CD14-positive monocyte (primary cell): ENCODE measurements around the gene MOAP1. TPM values are rescaled to one million over a fixed set of nuclear protein-coding genes. Genes with fewer than 3 reads are reported as not detected.

ENCODE experiments used
- DNase-seq, 3 donors: peaks; one replicate each; pipeline ENCODE4 v3.0.0-alpha.2; 2011 to 2022
- H2AFZ ChIP-seq: 2 replicates; pipeline ENCODE4 v1.6.0; 2012; ENCODE audit warnings: mild to moderate bottlenecking, low read depth, low read length, inconsistent platforms; ENCODE audit not compliant: insufficient read depth, poor library complexity, severe bottlenecking
- H3K27ac ChIP-seq, 2 donors: 1 replicate in 1 of 2; 2 replicates in 1 of 2; pipeline ENCODE4 v1.5.1; 2012 to 2013; ENCODE audit warnings: low read length in 2 of 2, control low read depth in 1 of 2, inconsistent platforms in 1 of 2, low read depth in 1 of 2, mild to moderate bottlenecking in 1 of 2
- H3K27me3 ChIP-seq, 2 donors: one replicate each; pipeline versions ENCODE4 v1.6.0 to v1.6.1; 2011 to 2013; ENCODE audit warnings: low read length in 2 of 2; ENCODE audit not compliant: control insufficient read depth in 2 of 2, insufficient read depth in 2 of 2
- H3K36me3 ChIP-seq, 2 donors: replicated peaks in 1 of 2; 1 replicate in 1 of 2; 2 replicates in 1 of 2; pipeline versions ENCODE4 v1.5.1 to v1.6.1; 2012 to 2013; ENCODE audit warnings: low read length in 2 of 2, control low read depth in 1 of 2, inconsistent platforms in 1 of 2, mild to moderate bottlenecking in 1 of 2; ENCODE audit not compliant: insufficient read depth in 2 of 2, control insufficient read depth in 1 of 2
- H3K4me1 ChIP-seq, 2 donors: 1 replicate in 1 of 2; 2 replicates in 1 of 2; pipeline versions ENCODE4 v1.5.1 to v1.6.1; 2012 to 2013; ENCODE audit warnings: low read length in 2 of 2, control low read depth in 1 of 2, inconsistent platforms in 1 of 2, mild to moderate bottlenecking in 1 of 2, moderate library complexity in 1 of 2; ENCODE audit not compliant: insufficient read depth in 2 of 2, control insufficient read depth in 1 of 2
- H3K4me2 ChIP-seq: replicated peaks from 2 replicates; pipeline ENCODE3; 2012; ENCODE audit warnings: low read length, moderate library complexity, mild to moderate bottlenecking; ENCODE audit not compliant: poor library complexity, severe bottlenecking; ENCODE audit errors: extremely low read depth
- H3K4me3 ChIP-seq, 3 experiments: fragments of 200-600 bp in 1 of 3; sonication (generic) in 1 of 3; replicated peaks in 1 of 3; 1 replicate in 2 of 3; 2 replicates in 1 of 3; pipeline ENCODE4 v1.5.1; 2011 to 2013; ENCODE audit warnings: low read length in 3 of 3, mild to moderate bottlenecking in 3 of 3, control low read depth in 2 of 3, low read depth in 2 of 3, inconsistent platforms in 1 of 3, moderate library complexity in 1 of 3
- H3K79me2 ChIP-seq: 2 replicates; pipeline ENCODE4 v1.6.0; 2012; ENCODE audit warnings: mild to moderate bottlenecking, control low read depth, inconsistent platforms, low read length, moderate library complexity; ENCODE audit not compliant: insufficient read depth
- H3K9ac ChIP-seq: 2 replicates; pipeline ENCODE4 v1.6.0; 2017; ENCODE audit warnings: low read length, mild to moderate bottlenecking; ENCODE audit not compliant: insufficient read depth, poor library complexity, severe bottlenecking
- H3K9me3 ChIP-seq, 2 donors: replicated peaks in 1 of 2; 1 replicate in 1 of 2; 2 replicates in 1 of 2; pipeline versions ENCODE4 v1.5.1 to v1.6.1; 2012 to 2013; ENCODE audit warnings: low read length in 2 of 2, control low read depth in 1 of 2; ENCODE audit not compliant: control insufficient read depth in 1 of 2, insufficient read depth in 1 of 2
- H4K20me1 ChIP-seq: 2 replicates; pipeline ENCODE4 v1.6.0; 2012; ENCODE audit warnings: mild to moderate bottlenecking, low read length, control low read depth, moderate library complexity; ENCODE audit not compliant: insufficient read depth
- H3K27ac Mint-ChIP-seq, 7 donors: one replicate each; pipeline ENCODE4 v1.8.0; 2020; ENCODE audit warnings: mild to moderate bottlenecking in 7 of 7, mixed read lengths in 7 of 7, moderate library complexity in 6 of 7, inconsistent platforms in 2 of 7
- H3K27me3 Mint-ChIP-seq, 3 donors: one replicate each; pipeline ENCODE4 v1.8.0; 2021 to 2022; ENCODE audit warnings: low read depth in 3 of 3, mild to moderate bottlenecking in 3 of 3, mixed read lengths in 3 of 3, moderate library complexity in 3 of 3, inconsistent platforms in 1 of 3
- H3K36me3 Mint-ChIP-seq, 2 donors: one replicate each; pipeline ENCODE4 v1.8.0; 2020; ENCODE audit warnings: mixed read lengths in 2 of 2, inconsistent platforms in 1 of 2, mild to moderate bottlenecking in 1 of 2
- H3K4me1 Mint-ChIP-seq: one replicate; pipeline ENCODE4 v1.8.0; 2020; ENCODE audit warnings: mild to moderate bottlenecking, mixed read lengths
- H3K4me3 Mint-ChIP-seq, 2 donors: one replicate each; pipeline ENCODE4 v1.8.0; 2020; ENCODE audit warnings: mild to moderate bottlenecking in 2 of 2, mixed read lengths in 2 of 2, moderate library complexity in 1 of 2
- H3K9me3 Mint-ChIP-seq, 7 donors: one replicate each; pipeline ENCODE4 v1.8.0; 2020 to 2022; ENCODE audit warnings: mixed read lengths in 7 of 7, mild to moderate bottlenecking in 6 of 7, moderate library complexity in 6 of 7, inconsistent platforms in 2 of 7
- CTCF ChIP-seq: fragments of 200-600 bp; IDR thresholded peaks from one replicate; pipeline ENCODE4 v1.8.0; 2022; ENCODE audit warnings: antibody characterized with exemption, mild to moderate bottlenecking
- WGBS: methylation state at CpG from one replicate; pipeline ENCODE4 v1.1.5; 2013; ENCODE audit warnings: missing lambda C conversion rate; ENCODE audit not compliant: insufficient coverage; 5-methylcytosine and 5-hydroxymethylcytosine counted together
- intact Hi-C, 2 donors: fragments of 100-400 bp; cut with micrococcal nuclease; formaldehyde crosslinking; loops; one replicate each; pipeline versions ENCODE4 v1.15.0 to v1.15.1; 2023
- polyA plus RNA-seq, 3 donors: library from polyadenylated mRNA; depleted of rRNA in 1 of 3; unstranded in 2 of 3; stranded (reverse) in 1 of 3; fragments of 300-500 nt in 2 of 3; fragments of >200 nt in 1 of 3; fragmentation: Illumina TruSeq in 2 of 3; gene quantifications; 1 replicate in 2 of 3; 2 replicates in 1 of 3; pipeline ENCODE4 v1.2.3, GENCODE V29; 2012 to 2021

MOAP1 gene
- polyA plus RNA-seq, 3 donors = 22.5 to 53.9 (median 22.6) TPM

GRCh38 chr14:93219103-93219726, 34.5 kb upstream of the MOAP1 start:
- Histone ChIP-seq H3K36me3 (peaks cover 67 to 98% of the 10 kb centered on the region in 2 donors), H3K4me1 (no peaks in the 10 kb centered on the region), H2AFZ (no peak overlapping the region), H3K4me3 (no peak overlapping the region), H4K20me1 (no peaks in the 10 kb centered on the region), H3K79me2 (no peaks in the 10 kb centered on the region), H3K27me3 (no peaks in the 10 kb centered on the region), H3K9me3 (no peaks in the 10 kb centered on the region), H3K4me2 (no peak overlapping the region), H3K9ac (no peak overlapping the region), H3K27ac (no peak overlapping the region)
- peak; percentile 47 for TF ChIP-seq CTCF
- peak; percentile 13 to 46 (median 43) for DNase-seq
- 83% methylated on average over 2 of the region's 3 CpGs for WGBS
- Mint-ChIP-seq H3K36me3 (peaks cover 67 to 86% of the 10 kb centered on the region in 2 donors), H3K4me3 (no peak overlapping the region), H3K27ac (no peak overlapping the region), H3K9me3 (peaks cover 0 to 1% (median 0%) of the 10 kb centered on the region in 7 donors), H3K4me1 (no peaks in the 10 kb centered on the region), H3K27me3 (no peaks in the 10 kb centered on the region)
- intact Hi-C loops = no loop called here

GRCh38 chr14:93214598-93214997, 29.9 kb upstream of the MOAP1 start:
- no peaks in the 10 kb centered on the region for H3K27me3 ChIP-seq
- WGBS = no CpG with 5 or more reads among the region's 2 CpGs
- DNase-seq = no peak
- Mint-ChIP-seq H3K4me3 (no peak overlapping the region), H3K9me3 (peaks cover 0 to 1% (median 0%) of the 10 kb centered on the region in 7 donors), H3K27ac (no peak overlapping the region), H3K27me3 (no peaks in the 10 kb centered on the region), H3K4me1 (peaks cover under 1% of the 10 kb centered on the region), H3K36me3 (peaks cover 56 to 81% of the 10 kb centered on the region in 2 donors)
- no peaks in the 10 kb centered on the region for H3K9me3 ChIP-seq
- H3K4me1 ChIP-seq = no peaks in the 10 kb centered on the region
- peaks cover 47 to 86% of the 10 kb centered on the region in 2 donors for H3K36me3 ChIP-seq
- H3K4me2 ChIP-seq = no peak overlapping the region
- peaks cover 3% of the 10 kb centered on the region for H3K79me2 ChIP-seq
- no peak overlapping the region for H3K9ac ChIP-seq
- H4K20me1 ChIP-seq = no peaks in the 10 kb centered on the region
- intact Hi-C loops = no loop called here
- H3K27ac ChIP-seq = no peak overlapping the region
- TF ChIP-seq CTCF = no peak
- no peak overlapping the region for H2AFZ ChIP-seq
- H3K4me3 ChIP-seq = no peak overlapping the region
